Cerebellar cortex (tissue), 1 donor: ENCODE results near the gene ZFYVE26.
A peak's percentile ranks its signal among the peaks of the same experiment; 100 is the strongest.

Experiments
- DNase-seq: peaks from one replicate; pipeline ENCODE4 v3.0.0-alpha.2; 2015; ENCODE audit warnings: low spot score

Gene ZFYVE26

GRCh38 chr14:67816326-67817002 lies at the start of gene ZFYVE26:
Gene ZFYVE26, minus strand, starts transcription at chr14:67816590. Its CDS starts 627 bp downstream, at chr14:67815963.
- DNase-seq, result peak; percentile 100

- no peak for DNase-seq
Measured at GRCh38 chr14:67863223-67863622, 46.8 kb upstream of the ZFYVE26 start.

GRCh38 chr14:67859169-67859749 lies 42.9 kb upstream of the ZFYVE26 start:
- DNase-seq, result no peak

- DNase-seq, result peak; percentile 23
Measured at GRCh38 chr14:67857778-67858350, 41.5 kb upstream of the ZFYVE26 start.

GRCh38 chr14:67856827-67857226 lies 40.4 kb upstream of the ZFYVE26 start:
- DNase-seq, result no peak

- DNase-seq, result no peak
Measured at GRCh38 chr14:67853715-67854114, 37.3 kb upstream of the ZFYVE26 start.

- DNase-seq, result no peak
Measured at GRCh38 chr14:67852926-67853604, 36.7 kb upstream of the ZFYVE26 start.

GRCh38 chr14:67851785-67852410 lies 35.5 kb upstream of the ZFYVE26 start:
- DNase-seq, result peak; percentile 14

- DNase-seq, result no peak
Measured at GRCh38 chr14:67850066-67850830, 33.9 kb upstream of the ZFYVE26 start.

GRCh38 chr14:67846029-67846610 lies 29.7 kb upstream of the ZFYVE26 start:
- DNase-seq, result no peak

- peak; percentile 62 for DNase-seq
Measured at GRCh38 chr14:67837011-67837624, 20.7 kb upstream of the ZFYVE26 start.

- no peak for DNase-seq
Measured at GRCh38 chr14:67835596-67835995, 19.2 kb upstream of the ZFYVE26 start.

GRCh38 chr14:67833403-67833802 lies 17.0 kb upstream of the ZFYVE26 start:
- no peak for DNase-seq

- DNase-seq, result no peak
Measured at GRCh38 chr14:67831113-67831512, 14.7 kb upstream of the ZFYVE26 start.

GRCh38 chr14:67821121-67821520 lies 4.7 kb upstream of the ZFYVE26 start:
- DNase-seq, result peak; percentile 79

GRCh38 chr14:67820428-67820971 lies 4.1 kb upstream of the ZFYVE26 start:
- peak; percentile 94 for DNase-seq

GRCh38 chr14:67819563-67820421 lies 3.4 kb upstream of the ZFYVE26 start, which contains the start of gene RAD51B:
Gene RAD51B, plus strand, starts transcription at chr14:67819779.
- DNase-seq, result peak; percentile 93

GRCh38 chr14:67818476-67818875 lies 2.1 kb upstream of the ZFYVE26 start:
- peak; percentile 91 for DNase-seq

- peak; percentile 83 for DNase-seq
Measured at GRCh38 chr14:67817750-67818438, 1.5 kb upstream of the ZFYVE26 start.
